ENCODE measurements around the gene CNIH2. TPM values are rescaled to one million over a fixed set of nuclear protein-coding genes. Genes with fewer than 3 reads are reported as not detected.
A peak's percentile ranks its signal among the peaks of the same experiment; 100 is the strongest.
"Not testable (repeated sequence)": the region's sequence is repeated elsewhere in the genome, so short reads cannot be mapped to it uniquely, and the experiment has no call there.

Gene CNIH2
- total RNA-seq, 8 experiments from 2014 or later: 0.41 to 53.9 (median 32.4) TPM

- H3K4me1 ChIP-seq (replicated peaks in 1 of 2): peaks cover 13% of the 10 kb centered on the region in 2 donors
- in situ Hi-C loops (cut with MboI; ENCODE audit: low pct_unique_long_range_greater_than_20kb in 2 of 9, low sequenced_read_pairs in 9 of 9, unreplicated experiment in 9 of 9): no loop called here
- no peak for ATAC-seq (replicated peaks in 6 of 8)
- 70 to 100% (median 100%) methylated on average over 1 to 2 of the region's 2 CpGs; no CpG with 5 or more reads in 3 of the 10 experiments for WGBS, 10 experiments
- H3K27ac ChIP-seq: no peak overlapping the region
- H3K4me3 ChIP-seq: no peak overlapping the region
Observed at GRCh38 chr11:66272596-66272995, 5.4 kb upstream of the CNIH2 start.

DNA sequence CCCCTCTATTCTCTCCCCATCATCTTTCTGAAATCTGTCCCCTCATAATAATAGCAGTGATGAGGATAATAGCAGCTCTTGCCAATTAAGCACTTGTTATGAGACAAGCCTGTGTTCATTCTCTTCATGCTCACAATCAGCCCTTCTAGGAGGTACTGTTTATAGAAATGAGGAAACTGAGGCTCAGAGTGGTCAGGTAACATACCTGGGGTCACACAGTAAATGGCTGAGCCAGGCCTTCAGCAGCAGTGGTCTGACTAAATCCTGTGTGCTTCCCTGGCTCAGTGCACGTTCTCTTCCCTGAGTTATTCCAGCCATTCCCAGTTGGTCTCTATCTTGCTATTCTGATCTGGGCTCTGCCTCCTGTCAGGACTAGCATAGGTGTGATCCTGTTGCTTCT lies 3.8 kb upstream of the CNIH2 start:
- 86% methylated on average over 1 of the region's 1 CpG; no CpG with 5 or more reads in 9 of the 10 experiments for WGBS, 10 experiments
- no peak overlapping the region for H3K4me3 ChIP-seq
- in situ Hi-C loops (cut with MboI; ENCODE audit: low pct_unique_long_range_greater_than_20kb in 2 of 9, low sequenced_read_pairs in 9 of 9, unreplicated experiment in 9 of 9): no loop called here
- H3K27ac ChIP-seq: no peak overlapping the region
- peaks cover 13 to 16% of the 10 kb centered on the region in 2 donors for H3K4me1 ChIP-seq (replicated peaks in 1 of 2)
- ATAC-seq (replicated peaks in 6 of 8): no peak

- WGBS, 10 experiments: 91 to 100% (median 99%) methylated on average over 2 to 6 of the region's 8 CpGs; no CpG with 5 or more reads in 6 of the 10 experiments
- Histone ChIP-seq H3K4me1 (replicated peaks in 1 of 2) (peaks cover 18 to 20% of the 10 kb centered on the region in 2 donors), H3K4me3 (no peak overlapping the region), H3K27ac (no peak overlapping the region)
- in situ Hi-C loops (cut with MboI; ENCODE audit: low pct_unique_long_range_greater_than_20kb in 2 of 9, low sequenced_read_pairs in 9 of 9, unreplicated experiment in 9 of 9): no loop called here
- no peak for ATAC-seq (replicated peaks in 6 of 8)
Observed at GRCh38 chr11:66275396-66275795, 2.6 kb upstream of the CNIH2 start.

GRCh38 chr11:66275984-66276612 lies 1.9 kb upstream of the CNIH2 start:
- 100% methylated on average over 1 to 2 of the region's 14 CpGs; no CpG with 5 or more reads in 7 of the 10 experiments for WGBS, 10 experiments

GRCh38 chr11:66276619-66277018 lies 1.4 kb upstream of the CNIH2 start:
- H3K4me1 ChIP-seq (replicated peaks in 1 of 2): peaks cover 27 to 28% of the 10 kb centered on the region in 2 donors
- in situ Hi-C loops (cut with MboI; ENCODE audit: low pct_unique_long_range_greater_than_20kb in 2 of 9, low sequenced_read_pairs in 9 of 9, unreplicated experiment in 9 of 9); ATAC-seq (replicated peaks in 6 of 8); H3K27ac ChIP-seq; H3K4me3 ChIP-seq: not testable (repeated sequence)
- WGBS, 10 experiments: 64 to 100% methylated on average over 2 of the region's 13 CpGs; no CpG with 5 or more reads in 8 of the 10 experiments

More at GRCh38 chr11:66275984-66276612, 1.9 kb upstream of the CNIH2 start:
- in situ Hi-C loops (cut with MboI; ENCODE audit: low pct_unique_long_range_greater_than_20kb in 2 of 9, low sequenced_read_pairs in 9 of 9, unreplicated experiment in 9 of 9): no loop called here
- ATAC-seq (replicated peaks in 6 of 8): no peak
- Histone ChIP-seq H3K4me1 (replicated peaks in 1 of 2) (peaks cover 22 to 25% of the 10 kb centered on the region in 2 donors), H3K4me3 (no peak overlapping the region), H3K27ac (no peak overlapping the region)

DNA sequence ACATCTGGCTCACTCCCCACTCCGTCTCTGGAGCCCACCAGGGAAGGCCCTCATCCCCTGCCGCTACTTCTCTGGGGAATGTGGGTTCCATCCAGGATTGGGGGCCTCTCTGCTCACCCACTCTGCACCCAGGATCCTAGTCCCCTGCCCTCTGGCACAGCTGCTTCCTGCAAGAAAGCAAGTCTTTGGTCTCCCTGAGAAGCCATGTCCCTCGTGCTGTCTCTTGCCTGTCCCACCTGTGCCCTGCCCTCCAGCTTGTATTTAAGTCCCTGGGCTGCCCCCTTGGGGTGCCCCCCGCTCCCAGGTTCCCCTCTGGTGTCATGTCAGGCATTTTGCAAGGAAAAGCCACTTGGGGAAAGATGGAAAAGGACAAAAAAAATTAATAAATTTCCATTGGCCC lies 911 bp upstream of the CNIH2 start:
- WGBS, 10 experiments: 40 to 90% methylated on average over 1 to 2 of the region's 4 CpGs; no CpG with 5 or more reads in 8 of the 10 experiments
- H3K4me3 ChIP-seq; H3K27ac ChIP-seq; ATAC-seq (replicated peaks in 6 of 8); in situ Hi-C loops (cut with MboI; ENCODE audit: low pct_unique_long_range_greater_than_20kb in 2 of 9, low sequenced_read_pairs in 9 of 9, unreplicated experiment in 9 of 9): not testable (repeated sequence)
- H3K4me1 ChIP-seq (replicated peaks in 1 of 2): peaks cover 31 to 32% of the 10 kb centered on the region in 2 donors

DNA sequence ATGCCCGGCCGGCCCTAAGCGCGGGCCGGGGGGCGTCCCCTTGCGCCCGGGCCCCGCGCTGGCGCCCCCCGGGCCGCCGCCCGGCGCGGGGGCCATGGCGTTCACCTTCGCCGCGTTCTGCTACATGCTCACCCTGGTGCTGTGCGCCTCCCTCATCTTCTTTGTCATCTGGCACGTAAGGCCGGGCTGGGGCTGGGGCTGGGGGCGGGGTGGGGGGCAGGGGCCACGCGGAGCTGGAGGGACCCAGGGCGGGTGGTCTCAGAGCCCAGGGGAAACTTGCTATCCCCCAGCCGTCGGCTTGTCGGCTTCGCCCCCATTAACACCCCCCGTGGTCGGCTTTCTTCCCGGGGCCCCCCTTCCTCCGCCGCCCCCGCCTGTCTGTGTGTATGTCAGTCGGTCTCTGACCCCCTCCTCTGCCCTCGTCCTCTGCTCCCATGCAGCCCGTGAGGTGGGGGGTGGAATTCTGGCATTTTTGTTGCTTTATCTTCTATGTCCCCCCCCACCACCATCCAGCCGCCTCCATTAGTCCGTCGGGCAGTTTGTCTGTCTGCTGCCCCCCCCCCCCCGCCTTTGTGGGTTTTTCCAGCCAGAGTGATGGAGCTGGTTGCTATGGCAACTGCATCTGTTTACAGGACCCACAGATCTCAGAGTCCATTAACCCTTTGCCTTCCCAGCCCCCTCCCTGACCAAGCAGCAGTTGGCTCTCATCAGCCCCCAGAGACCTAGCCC lies 552 bp downstream of the CNIH2 start:
- in situ Hi-C loops (cut with MboI; ENCODE audit: low pct_unique_long_range_greater_than_20kb in 2 of 9, low sequenced_read_pairs in 9 of 9, unreplicated experiment in 9 of 9): no loop called here
- Histone ChIP-seq H3K4me1 (replicated peaks in 1 of 2) (peaks cover 42 to 45% of the 10 kb centered on the region in 2 donors), H3K4me3 (peak overlapping the region; percentile 73 to 95 (median 79)), H3K27ac (peak overlapping the region; percentile 89 to 91)
- WGBS, 10 experiments: no CpG with 5 or more reads among the region's 45 CpGs
- peak in 6 of 8 experiments; percentile 1 to 10 (median 8) for ATAC-seq (replicated peaks in 6 of 8)

- Histone ChIP-seq H3K4me1 (replicated peaks in 1 of 2) (peaks cover 42 to 45% of the 10 kb centered on the region in 2 donors), H3K27ac (peak overlapping the region; percentile 82 to 89), H3K4me3 (peak overlapping the region; percentile 73 to 95 (median 79))
- 90 to 100% (median 100%) methylated on average over 1 to 2 of the region's 15 CpGs; no CpG with 5 or more reads in 7 of the 10 experiments for WGBS, 10 experiments
- peak in 5 of 8 experiments; percentile 12 to 41 (median 32) for ATAC-seq (replicated peaks in 6 of 8)
- in situ Hi-C loops (cut with MboI; ENCODE audit: low pct_unique_long_range_greater_than_20kb in 2 of 9, low sequenced_read_pairs in 9 of 9, unreplicated experiment in 9 of 9): no loop called here
Observed at GRCh38 chr11:66279092-66279734, 1.2 kb downstream of the CNIH2 start.

DNA sequence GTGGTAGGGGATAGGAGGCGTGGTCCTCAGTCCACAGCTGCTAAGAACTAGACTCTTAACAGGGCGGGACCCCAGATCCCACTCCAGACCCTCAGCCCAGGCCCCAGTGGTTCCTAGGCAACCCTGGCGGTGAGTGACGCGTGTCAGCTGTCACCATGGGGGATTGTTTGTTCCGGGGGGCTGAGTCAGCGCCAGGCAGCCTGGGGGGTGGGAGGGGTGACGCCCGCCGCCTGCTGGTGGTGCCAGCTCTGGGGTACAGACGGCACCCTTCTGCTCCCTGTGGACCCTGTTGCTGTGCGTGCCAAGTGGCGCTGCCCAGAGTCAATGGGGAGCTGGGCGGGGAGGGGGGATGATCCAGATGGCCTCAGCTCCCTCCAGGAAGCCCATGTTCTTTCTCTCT lies 2.5 kb downstream of the CNIH2 start:
- peak overlapping the region in 1 of 5 donors; percentile 79 for H3K4me3 ChIP-seq
- peak in 1 of 8 experiments; percentile 0 for ATAC-seq (replicated peaks in 6 of 8)
- peak overlapping the region in 1 of 2 donors; percentile 21 for H3K27ac ChIP-seq
- peaks cover 42 to 45% of the 10 kb centered on the region in 2 donors for H3K4me1 ChIP-seq (replicated peaks in 1 of 2)
- WGBS, 10 experiments: no CpG with 5 or more reads among the region's 14 CpGs
- in situ Hi-C loops (cut with MboI; ENCODE audit: low pct_unique_long_range_greater_than_20kb in 2 of 9, low sequenced_read_pairs in 9 of 9, unreplicated experiment in 9 of 9): no loop called here

DNA sequence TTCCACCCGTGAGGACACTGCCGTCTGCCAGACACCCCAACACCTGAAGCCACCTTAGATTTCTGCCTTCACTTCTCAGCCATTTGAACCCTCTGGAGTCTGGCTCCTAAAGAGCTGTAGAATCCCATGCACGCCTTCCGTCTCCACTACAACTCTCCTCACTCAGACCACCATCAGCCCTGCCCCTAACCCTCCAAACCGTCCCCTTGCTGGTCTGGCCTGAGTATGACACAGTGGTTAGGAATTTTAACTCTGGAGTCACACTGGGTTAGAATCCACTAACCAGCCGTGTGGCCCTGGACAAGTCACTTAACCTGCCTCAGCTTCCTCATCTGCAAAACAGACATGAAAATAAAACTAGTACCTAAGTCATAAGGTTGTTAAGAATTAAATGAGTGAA lies 3.0 kb downstream of the CNIH2 start:
- H3K27ac ChIP-seq: no peak overlapping the region
- H3K4me3 ChIP-seq: no peak overlapping the region
- in situ Hi-C loops (cut with MboI; ENCODE audit: low pct_unique_long_range_greater_than_20kb in 2 of 9, low sequenced_read_pairs in 9 of 9, unreplicated experiment in 9 of 9): no loop called here
- 60 to 92% (median 79%) methylated on average over 1 to 5 of the region's 6 CpGs; no CpG with 5 or more reads in 4 of the 10 experiments for WGBS, 10 experiments
- H3K4me1 ChIP-seq (replicated peaks in 1 of 2): peaks cover 42 to 45% of the 10 kb centered on the region in 2 donors
- no peak for ATAC-seq (replicated peaks in 6 of 8)

- H3K4me3 ChIP-seq: peak overlapping the region in 2 of 5 donors; percentile 4 to 21
- 0 to 100% (median 44%) methylated on average over 1 to 9 of the region's 20 CpGs; no CpG with 5 or more reads in 4 of the 10 experiments for WGBS, 10 experiments
- peak overlapping the region in 1 of 2 donors; percentile 55 for H3K27ac ChIP-seq
Observed at GRCh38 chr11:66281776-66282467, 3.9 kb downstream of the CNIH2 start.

More at GRCh38 chr11:66281776-66282467, 3.9 kb downstream of the CNIH2 start:
- H3K4me1 ChIP-seq (replicated peaks in 1 of 2): peaks cover 42 to 45% of the 10 kb centered on the region in 2 donors
- in situ Hi-C loops (cut with MboI; ENCODE audit: low pct_unique_long_range_greater_than_20kb in 2 of 9, low sequenced_read_pairs in 9 of 9, unreplicated experiment in 9 of 9): no loop called here
- ATAC-seq (replicated peaks in 6 of 8): peak in 5 of 8 experiments; percentile 13 to 25 (median 19)

Measured in motor neuron (in vitro differentiated cells).